WTC11 (cell line): ENCODE data around the gene EHMT1. TPM values are rescaled to one million over a fixed set of nuclear protein-coding genes. Genes with fewer than 3 reads are reported as not detected.

Experiments used
- AFF4 ChIP-seq: sonication (generic); formaldehyde crosslinking; IDR thresholded peaks from 2 replicates; pipeline ENCODE4 v1.8.1; 2023; ENCODE audit warnings: mild to moderate bottlenecking, missing genetic modification reagents, borderline replicate concordance
- ATF1 ChIP-seq: sonication (generic); formaldehyde crosslinking; IDR thresholded peaks from 2 replicates; pipeline ENCODE4 v1.8.1; 2023; ENCODE audit warnings: mild to moderate bottlenecking, moderate library complexity, missing genetic modification reagents
- CREM ChIP-seq: sonication (generic); formaldehyde crosslinking; IDR thresholded peaks from 2 replicates; pipeline ENCODE4 v1.8.1; 2022; ENCODE audit warnings: mild to moderate bottlenecking, missing genetic modification reagents, moderate library complexity
- E2F5 ChIP-seq: sonication (generic); formaldehyde crosslinking; IDR thresholded peaks from 2 replicates; pipeline ENCODE4 v1.8.1; 2022; ENCODE audit warnings: mild to moderate bottlenecking, moderate library complexity, missing genetic modification reagents
- ELF4 ChIP-seq: sonication (generic); formaldehyde crosslinking; IDR thresholded peaks from 2 replicates; pipeline ENCODE4 v1.8.1; 2022; ENCODE audit warnings: low read depth, mild to moderate bottlenecking, moderate library complexity, missing genetic modification reagents
- ESRRA ChIP-seq: sonication (generic); formaldehyde crosslinking; IDR thresholded peaks from 2 replicates; pipeline ENCODE4 v1.8.1; 2022; ENCODE audit warnings: mild to moderate bottlenecking, missing genetic modification reagents, borderline replicate concordance
- GABPB1 ChIP-seq: sonication (generic); formaldehyde crosslinking; IDR thresholded peaks from 2 replicates; pipeline ENCODE4 v1.8.1; 2023; ENCODE audit warnings: mild to moderate bottlenecking, missing genetic modification reagents
- GTF2I ChIP-seq: fragments of 250-450 bp; sonication (Bioruptor Pico); conservative IDR thresholded peaks from 2 replicates; pipeline ENCODE4 v1.4.0; 2021; ENCODE audit warnings: mild to moderate bottlenecking
- HMGA2 ChIP-seq: fragments of 250-450 bp; sonication (Bioruptor Pico); IDR thresholded peaks from 2 replicates; pipeline ENCODE4 v1.4.0; 2021; ENCODE audit warnings: mild to moderate bottlenecking, moderate library complexity
- JAZF1 ChIP-seq: fragments of 250-450 bp; sonication (Bioruptor Pico); IDR thresholded peaks from 2 replicates; pipeline ENCODE4 v1.9.0; 2021; ENCODE audit warnings: moderate library complexity, mild to moderate bottlenecking, inconsistent platforms
- NR2C2 ChIP-seq: sonication (generic); formaldehyde crosslinking; IDR thresholded peaks from 2 replicates; pipeline ENCODE4 v1.8.0; 2022; ENCODE audit warnings: mild to moderate bottlenecking, missing genetic modification reagents
- SP1 ChIP-seq: sonication (generic); formaldehyde crosslinking; conservative IDR thresholded peaks from 2 replicates; pipeline ENCODE4 v1.8.1; 2022; ENCODE audit warnings: missing genetic modification reagents
- ZBTB43 ChIP-seq: sonication (generic); formaldehyde crosslinking; IDR thresholded peaks from 2 replicates; pipeline ENCODE4 v1.8.1; 2023; ENCODE audit warnings: mild to moderate bottlenecking, missing genetic modification reagents
- ZNF219 ChIP-seq: sonication (generic); formaldehyde crosslinking; IDR thresholded peaks from 2 replicates; pipeline ENCODE4 v1.8.0; 2023; ENCODE audit warnings: missing genetic modification reagents, mild to moderate bottlenecking, borderline replicate concordance
- total RNA-seq: library from RNA; stranded (reverse); gene quantifications from 3 replicates; pipeline ENCODE4 v1.2.3, GENCODE V29; 2021
- TF ChIP-seq, protein P1 (sequence below): sonication (generic); formaldehyde crosslinking; IDR thresholded peaks from 2 replicates; pipeline ENCODE4 v1.8.0; 2023; ENCODE audit warnings: missing genetic modification reagents, mild to moderate bottlenecking, borderline replicate concordance
- TF ChIP-seq, protein P2 (sequence below): fragments of 250-450 bp; sonication (Bioruptor Pico); IDR thresholded peaks from 2 replicates; pipeline ENCODE4 v1.9.0; 2021; ENCODE audit warnings: mild to moderate bottlenecking
- TF ChIP-seq, protein P3 (sequence below): sonication (generic); formaldehyde crosslinking; IDR thresholded peaks from 2 replicates; pipeline ENCODE4 v1.8.1; 2023; ENCODE audit warnings: mild to moderate bottlenecking, moderate library complexity, missing genetic modification reagents
- TF ChIP-seq, protein P4 (sequence below): sonication (generic); formaldehyde crosslinking; IDR thresholded peaks from 2 replicates; pipeline ENCODE4 v1.8.1; 2022; ENCODE audit warnings: missing genetic modification reagents, borderline replicate concordance
- TF ChIP-seq, protein P5 (sequence below): fragments of 250-450 bp; sonication (Bioruptor Pico); IDR thresholded peaks from 2 replicates; pipeline ENCODE4 v2.1.2; 2022; ENCODE audit warnings: mild to moderate bottlenecking, moderate library complexity
- TF ChIP-seq, protein P6 (sequence below): sonication (generic); formaldehyde crosslinking; IDR thresholded peaks from 2 replicates; pipeline ENCODE4 v1.8.1; 2022; ENCODE audit warnings: mild to moderate bottlenecking, missing genetic modification reagents, moderate library complexity, borderline replicate concordance

EHMT1 gene
- total RNA-seq, 1 experiment from 2014 or later: 170 TPM

DNA sequence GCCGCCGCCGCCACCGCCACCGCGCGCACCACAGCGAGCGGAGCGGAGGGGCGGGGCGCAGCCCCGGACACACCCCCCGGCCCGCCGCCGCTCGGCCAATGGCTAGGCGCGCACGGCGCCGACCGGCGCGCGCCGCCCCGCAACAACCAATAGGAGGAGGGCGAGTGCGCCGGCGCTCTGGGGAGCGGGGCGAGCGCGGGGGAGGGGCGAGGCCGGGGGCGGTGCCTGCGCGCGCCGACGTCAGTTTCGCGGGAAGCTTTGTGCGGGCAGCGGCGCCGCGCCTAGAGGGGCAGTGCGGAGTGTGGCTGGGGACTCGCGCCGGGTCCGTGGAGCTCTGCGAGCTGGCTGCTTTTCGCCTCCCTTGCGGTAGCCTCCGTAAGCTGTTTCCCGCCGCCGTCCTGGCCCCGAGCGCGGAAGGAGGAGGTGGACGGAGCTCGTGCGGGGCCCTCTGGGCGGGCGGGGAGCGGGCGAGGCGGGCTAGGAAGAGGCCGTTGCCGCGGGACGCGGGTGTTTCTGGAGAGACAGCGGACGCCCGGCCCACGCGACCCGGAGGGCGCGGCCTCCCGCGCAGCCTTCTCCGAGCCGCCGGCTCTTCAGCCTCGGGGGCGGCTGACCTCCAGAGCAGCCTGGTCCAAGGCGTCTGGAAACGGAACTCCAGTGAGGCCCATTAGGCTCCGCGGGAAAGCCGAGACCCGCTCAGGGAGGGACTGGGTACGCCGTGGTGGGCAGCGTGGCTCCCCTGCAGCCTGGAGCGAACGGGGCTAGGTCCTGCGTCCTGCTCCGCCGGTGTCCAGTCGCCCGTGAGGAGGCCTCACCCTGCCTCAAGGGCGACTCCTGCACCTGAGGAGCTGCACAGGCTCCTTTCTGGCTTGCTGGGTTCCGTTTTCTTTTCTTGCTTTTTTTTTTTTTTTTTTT lies 28.1 kb upstream of the EHMT1 start, which contains the start of gene ZMYND19 (continued):
- TF ChIP-seq, protein P1, sequence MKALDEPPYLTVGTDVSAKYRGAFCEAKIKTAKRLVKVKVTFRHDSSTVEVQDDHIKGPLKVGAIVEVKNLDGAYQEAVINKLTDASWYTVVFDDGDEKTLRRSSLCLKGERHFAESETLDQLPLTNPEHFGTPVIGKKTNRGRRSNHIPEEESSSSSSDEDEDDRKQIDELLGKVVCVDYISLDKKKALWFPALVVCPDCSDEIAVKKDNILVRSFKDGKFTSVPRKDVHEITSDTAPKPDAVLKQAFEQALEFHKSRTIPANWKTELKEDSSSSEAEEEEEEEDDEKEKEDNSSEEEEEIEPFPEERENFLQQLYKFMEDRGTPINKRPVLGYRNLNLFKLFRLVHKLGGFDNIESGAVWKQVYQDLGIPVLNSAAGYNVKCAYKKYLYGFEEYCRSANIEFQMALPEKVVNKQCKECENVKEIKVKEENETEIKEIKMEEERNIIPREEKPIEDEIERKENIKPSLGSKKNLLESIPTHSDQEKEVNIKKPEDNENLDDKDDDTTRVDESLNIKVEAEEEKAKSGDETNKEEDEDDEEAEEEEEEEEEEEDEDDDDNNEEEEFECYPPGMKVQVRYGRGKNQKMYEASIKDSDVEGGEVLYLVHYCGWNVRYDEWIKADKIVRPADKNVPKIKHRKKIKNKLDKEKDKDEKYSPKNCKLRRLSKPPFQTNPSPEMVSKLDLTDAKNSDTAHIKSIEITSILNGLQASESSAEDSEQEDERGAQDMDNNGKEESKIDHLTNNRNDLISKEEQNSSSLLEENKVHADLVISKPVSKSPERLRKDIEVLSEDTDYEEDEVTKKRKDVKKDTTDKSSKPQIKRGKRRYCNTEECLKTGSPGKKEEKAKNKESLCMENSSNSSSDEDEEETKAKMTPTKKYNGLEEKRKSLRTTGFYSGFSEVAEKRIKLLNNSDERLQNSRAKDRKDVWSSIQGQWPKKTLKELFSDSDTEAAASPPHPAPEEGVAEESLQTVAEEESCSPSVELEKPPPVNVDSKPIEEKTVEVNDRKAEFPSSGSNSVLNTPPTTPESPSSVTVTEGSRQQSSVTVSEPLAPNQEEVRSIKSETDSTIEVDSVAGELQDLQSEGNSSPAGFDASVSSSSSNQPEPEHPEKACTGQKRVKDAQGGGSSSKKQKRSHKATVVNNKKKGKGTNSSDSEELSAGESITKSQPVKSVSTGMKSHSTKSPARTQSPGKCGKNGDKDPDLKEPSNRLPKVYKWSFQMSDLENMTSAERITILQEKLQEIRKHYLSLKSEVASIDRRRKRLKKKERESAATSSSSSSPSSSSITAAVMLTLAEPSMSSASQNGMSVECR (CRISPR knock-in tag): peak; percentile 74; the same call in 1 of the 2 replicates
- TF ChIP-seq JAZF1 (CRISPR knock-in tag) (no peak), NR2C2 (CRISPR knock-in tag) (no peak), SP1 (CRISPR knock-in tag) (peak; percentile 89), HMGA2 (CRISPR knock-in tag) (no peak), AFF4 (CRISPR knock-in tag) (no peak), ESRRA (CRISPR knock-in tag) (no peak), ZNF219 (CRISPR knock-in tag) (no peak), ATF1 (CRISPR knock-in tag) (no peak), ZBTB43 (no peak), CREM (CRISPR knock-in tag) (peak; percentile 64; the same call in 1 of the 2 replicates), ELF4 (no peak), E2F5 (peak; percentile 68), GABPB1 (CRISPR knock-in tag) (no peak), GTF2I (CRISPR knock-in tag) (no peak)
- TF ChIP-seq, protein P2, sequence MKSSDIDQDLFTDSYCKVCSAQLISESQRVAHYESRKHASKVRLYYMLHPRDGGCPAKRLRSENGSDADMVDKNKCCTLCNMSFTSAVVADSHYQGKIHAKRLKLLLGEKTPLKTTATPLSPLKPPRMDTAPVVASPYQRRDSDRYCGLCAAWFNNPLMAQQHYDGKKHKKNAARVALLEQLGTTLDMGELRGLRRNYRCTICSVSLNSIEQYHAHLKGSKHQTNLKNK (CRISPR knock-in tag): no peak
- TF ChIP-seq, protein P3, sequence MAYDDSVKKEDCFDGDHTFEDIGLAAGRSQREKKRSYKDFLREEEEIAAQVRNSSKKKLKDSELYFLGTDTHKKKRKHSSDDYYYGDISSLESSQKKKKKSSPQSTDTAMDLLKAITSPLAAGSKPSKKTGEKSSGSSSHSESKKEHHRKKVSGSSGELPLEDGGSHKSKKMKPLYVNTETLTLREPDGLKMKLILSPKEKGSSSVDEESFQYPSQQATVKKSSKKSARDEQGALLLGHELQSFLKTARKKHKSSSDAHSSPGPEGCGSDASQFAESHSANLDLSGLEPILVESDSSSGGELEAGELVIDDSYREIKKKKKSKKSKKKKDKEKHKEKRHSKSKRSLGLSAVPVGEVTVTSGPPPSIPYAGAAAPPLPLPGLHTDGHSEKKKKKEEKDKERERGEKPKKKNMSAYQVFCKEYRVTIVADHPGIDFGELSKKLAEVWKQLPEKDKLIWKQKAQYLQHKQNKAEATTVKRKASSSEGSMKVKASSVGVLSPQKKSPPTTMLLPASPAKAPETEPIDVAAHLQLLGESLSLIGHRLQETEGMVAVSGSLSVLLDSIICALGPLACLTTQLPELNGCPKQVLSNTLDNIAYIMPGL (CRISPR knock-in tag): peak; percentile 62
- TF ChIP-seq, protein P4, sequence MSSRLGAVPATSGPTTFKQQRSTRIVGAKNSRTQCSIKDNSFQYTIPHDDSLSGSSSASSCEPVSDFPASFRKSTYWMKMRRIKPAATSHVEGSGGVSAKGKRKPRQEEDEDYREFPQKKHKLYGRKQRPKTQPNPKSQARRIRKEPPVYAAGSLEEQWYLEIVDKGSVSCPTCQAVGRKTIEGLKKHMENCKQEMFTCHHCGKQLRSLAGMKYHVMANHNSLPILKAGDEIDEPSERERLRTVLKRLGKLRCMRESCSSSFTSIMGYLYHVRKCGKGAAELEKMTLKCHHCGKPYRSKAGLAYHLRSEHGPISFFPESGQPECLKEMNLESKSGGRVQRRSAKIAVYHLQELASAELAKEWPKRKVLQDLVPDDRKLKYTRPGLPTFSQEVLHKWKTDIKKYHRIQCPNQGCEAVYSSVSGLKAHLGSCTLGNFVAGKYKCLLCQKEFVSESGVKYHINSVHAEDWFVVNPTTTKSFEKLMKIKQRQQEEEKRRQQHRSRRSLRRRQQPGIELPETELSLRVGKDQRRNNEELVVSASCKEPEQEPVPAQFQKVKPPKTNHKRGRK: no peak
- TF ChIP-seq, protein P5, sequence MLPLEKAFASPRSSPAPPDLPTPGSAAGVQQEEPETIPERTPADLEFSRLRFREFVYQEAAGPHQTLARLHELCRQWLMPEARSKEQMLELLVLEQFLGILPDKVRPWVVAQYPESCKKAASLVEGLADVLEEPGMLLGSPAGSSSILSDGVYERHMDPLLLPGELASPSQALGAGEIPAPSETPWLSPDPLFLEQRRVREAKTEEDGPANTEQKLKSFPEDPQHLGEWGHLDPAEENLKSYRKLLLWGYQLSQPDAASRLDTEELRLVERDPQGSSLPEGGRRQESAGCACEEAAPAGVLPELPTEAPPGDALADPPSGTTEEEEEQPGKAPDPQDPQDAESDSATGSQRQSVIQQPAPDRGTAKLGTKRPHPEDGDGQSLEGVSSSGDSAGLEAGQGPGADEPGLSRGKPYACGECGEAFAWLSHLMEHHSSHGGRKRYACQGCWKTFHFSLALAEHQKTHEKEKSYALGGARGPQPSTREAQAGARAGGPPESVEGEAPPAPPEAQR (CRISPR knock-in tag): no peak
- TF ChIP-seq, protein P6, sequence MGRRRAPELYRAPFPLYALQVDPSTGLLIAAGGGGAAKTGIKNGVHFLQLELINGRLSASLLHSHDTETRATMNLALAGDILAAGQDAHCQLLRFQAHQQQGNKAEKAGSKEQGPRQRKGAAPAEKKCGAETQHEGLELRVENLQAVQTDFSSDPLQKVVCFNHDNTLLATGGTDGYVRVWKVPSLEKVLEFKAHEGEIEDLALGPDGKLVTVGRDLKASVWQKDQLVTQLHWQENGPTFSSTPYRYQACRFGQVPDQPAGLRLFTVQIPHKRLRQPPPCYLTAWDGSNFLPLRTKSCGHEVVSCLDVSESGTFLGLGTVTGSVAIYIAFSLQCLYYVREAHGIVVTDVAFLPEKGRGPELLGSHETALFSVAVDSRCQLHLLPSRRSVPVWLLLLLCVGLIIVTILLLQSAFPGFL (CRISPR knock-in tag): no peak
